GM12878 (cell line): ENCODE results near the gene RGS5. TPM values are rescaled to one million over a fixed set of nuclear protein-coding genes. Genes with fewer than 3 reads are reported as not detected.
"Not testable (repeated sequence)": the region's sequence is repeated elsewhere in the genome, so short reads cannot be mapped to it uniquely, and the experiment has no call there.

Source experiments
- ATAC-seq: fragments of 200-7000 bp; cut with Tn5 transposase; 3 replicates; pipeline ENCODE4 v1.9.1; 2020; ENCODE audit warnings: mild to moderate bottlenecking, moderate library complexity
- BruUV-seq: library from RNA; stranded (reverse); fragments of 400-500 nt; replicated peaks from 2 replicates; lab custom pipeline; 2021; lab: Mats Ljungman, UMichigan
- CTCF ChIA-PET: fragments of 300-600 bp; sonication (Branson Sonifier 250); formaldehyde crosslinking; extraction: SDS; loops from one replicate; lab custom pipeline; 2021; ENCODE audit warnings: inconsistent platforms; lab: Yijun Ruan, JAX
- POLR2A ChIA-PET: fragments of 350-600 bp; formaldehyde crosslinking; extraction: SDS; loops from one replicate; lab custom pipeline; 2021; ENCODE audit warnings: inconsistent platforms; lab: Charles Lee
- RAD21 ChIA-PET: fragments of 300-600 bp; sonication (Branson Sonifier 250); formaldehyde crosslinking; loops from one replicate; lab custom pipeline; 2023; ENCODE audit warnings: antibody characterized with exemption; ENCODE audit not compliant: unreplicated experiment; lab: Charles Lee
- SMC1A ChIA-PET: fragments of 300-600 bp; sonication (Branson Sonifier 250); formaldehyde crosslinking; loops from one replicate; lab custom pipeline; 2023; ENCODE audit not compliant: unreplicated experiment, uncharacterized antibody; lab: Charles Lee
- DNase-seq: peaks from one replicate; pipeline ENCODE4 v3.0.0-alpha.2; 2011; ENCODE audit warnings: low read depth, low spot score
- FAIRE-seq: peaks from 3 replicates; lab custom pipeline; 2011; peaks lifted over from hg19 to GRCh38; lab: Jason Lieb, UNC
- H2AFZ ChIP-seq: 2 replicates; pipeline ENCODE4 v1.6.0; 2011; ENCODE audit warnings: low read depth, low read length, control low read depth; ENCODE audit not compliant: control insufficient read depth
- H3K27ac ChIP-seq: 2 replicates; pipeline ENCODE4 v1.5.1; 2011; ENCODE audit warnings: control low read depth; ENCODE audit not compliant: control insufficient read depth, insufficient read depth
- H3K27me3 ChIP-seq, 2 experiments: replicated peaks in 1 of 2; 2 replicates each; pipeline versions ENCODE4 v1.6.0 to v1.6.1; 2011; ENCODE audit warnings: low read length in 1 of 2; ENCODE audit not compliant: control insufficient read depth in 2 of 2, insufficient read depth in 2 of 2
- H3K36me3 ChIP-seq, 2 experiments: 2 replicates each; pipeline ENCODE4 v1.5.1; 2011; ENCODE audit warnings: low read length in 1 of 2; ENCODE audit not compliant: control insufficient read depth in 2 of 2, insufficient read depth in 2 of 2
- H3K4me1 ChIP-seq: 2 replicates; pipeline ENCODE4 v1.6.1; 2011; ENCODE audit warnings: mild to moderate bottlenecking, low read length, moderate library complexity, mixed read lengths; ENCODE audit not compliant: control insufficient read depth, insufficient read depth
- H3K4me2 ChIP-seq: 2 replicates; pipeline ENCODE4 v1.6.0; 2011; ENCODE audit warnings: control low read depth; ENCODE audit not compliant: control insufficient read depth, insufficient read depth
- H3K4me3 ChIP-seq: fragments of 200-600 bp; sonication (generic); 2 replicates; pipeline ENCODE4 v1.5.1; 2016
- H3K79me2 ChIP-seq: 2 replicates; pipeline ENCODE4 v1.6.0; 2011; ENCODE audit warnings: low read length; ENCODE audit not compliant: control insufficient read depth, insufficient read depth
- H3K9ac ChIP-seq: 2 replicates; pipeline ENCODE4 v1.8.0; 2011; ENCODE audit warnings: low read length, control low read depth, mixed read lengths; ENCODE audit not compliant: control insufficient read depth, insufficient read depth
- H3K9me3 ChIP-seq: replicated peaks from 3 replicates; pipeline ENCODE4 v1.5.1; 2011; ENCODE audit warnings: mild to moderate bottlenecking, low read length; ENCODE audit not compliant: control insufficient read depth, insufficient read depth
- H4K20me1 ChIP-seq: 2 replicates; pipeline ENCODE4 v1.6.0; 2011; ENCODE audit not compliant: control insufficient read depth, insufficient read depth
- CREB1 ChIP-seq: IDR thresholded peaks from 2 replicates; pipeline ENCODE4 v1.6.1; 2012; ENCODE audit warnings: low read depth, mild to moderate bottlenecking, inconsistent platforms
- CUX1 ChIP-seq: IDR thresholded peaks from 2 replicates; pipeline ENCODE4 v1.6.1; 2012; ENCODE audit warnings: improper control_type of control experiment, low read depth, low read length; ENCODE audit not compliant: insufficient replicate concordance
- RFX5 ChIP-seq: IDR thresholded peaks from 2 replicates; pipeline ENCODE4 v1.6.1; 2011; ENCODE audit warnings: low read depth, low read length, improper control_type of control experiment
- WGBS: methylation state at CpG from one replicate; pipeline ENCODE4 v1.1.6; 2016; ENCODE audit warnings: low lambda C conversion rate; ENCODE audit not compliant: insufficient replicate concordance, insufficient coverage; ENCODE audit errors: missing lambda C conversion rate; 5-methylcytosine and 5-hydroxymethylcytosine counted together
- in situ Hi-C: fragments of 300-500 bp; cut with MboI; formaldehyde crosslinking; loops from 9 replicates; pipeline ENCODE4 v1.14.3; 2018; ENCODE audit warnings: mixed read lengths
- intact Hi-C: fragments of 100-400 bp; cut with micrococcal nuclease; formaldehyde crosslinking; loops from one replicate; pipeline ENCODE4 v1.14.2; 2022; ENCODE audit not compliant: unreplicated experiment
- polyA plus RNA-seq, 11 experiments: library from polyadenylated mRNA; depleted of rRNA in 4 of 11; unstranded in 6 of 11; stranded (reverse) in 5 of 11; fragments of >200 nt; fragmentation: Nextera tagmentation in 4 of 11; fragmentation: Illumina TruSeq in 1 of 11; extraction: Ambion mirVana in 4 of 11; extraction: Trizol in 1 of 11; gene quantifications; 1 replicate in 1 of 11; 2 replicates in 10 of 11; pipeline versions ENCODE4 v1.2.1 to v1.2.3, GENCODE V29; 2011 to 2016; ENCODE audit warnings: inconsistent platforms in 2 of 11, missing spikeins in 2 of 11, low read depth in 1 of 11
- total RNA-seq, 4 experiments: library from RNA; depleted of rRNA in 3 of 4; stranded (reverse); fragments of >200 nt in 3 of 4; fragmentation: Illumina TruSeq in 1 of 4; extraction: Trizol in 1 of 4; gene quantifications; 2 replicates each; pipeline versions ENCODE4 v1.2.1 to v1.2.3, GENCODE V29; 2013 to 2021

Gene RGS5
- total and polyA plus RNA-seq, 10 of the 15 experiments (the other 5 are each of a cell fraction or from before 2014, with no cell fraction given), result 0.63 to 7.4 (median 2.8) TPM

DNA sequence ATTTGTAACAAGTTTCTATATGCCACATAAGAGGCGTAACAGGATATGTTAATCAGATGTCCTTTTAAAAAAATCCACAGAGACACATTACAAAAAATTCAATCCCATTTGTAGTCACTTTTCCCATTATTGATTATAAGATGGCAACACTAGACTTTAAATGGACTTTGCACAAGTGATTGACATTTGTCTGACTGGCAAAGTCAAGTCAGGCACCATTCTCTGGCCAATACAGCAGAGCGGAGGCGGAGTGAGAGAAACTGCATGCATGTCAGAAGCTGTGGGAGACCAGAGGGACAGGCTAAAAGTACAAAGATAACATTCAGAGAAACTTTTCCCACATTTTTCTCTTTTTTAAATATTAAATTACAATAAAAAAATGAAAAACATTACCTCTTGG lies 28.1 kb upstream of the RGS5 start:
- H3K4me3 ChIP-seq, result no peak overlapping the region
- ATAC-seq (no peak), FAIRE-seq (peak; percentile 31), DNase-seq (no peak)
- no peaks in the 10 kb centered on the region for H4K20me1 ChIP-seq
- H3K9ac ChIP-seq, result no peak overlapping the region
- no peak overlapping the region for H3K27ac ChIP-seq
- intact Hi-C loops, result no loop called here
- ChIA-PET CTCF (no interaction called here), POLR2A (no interaction called here), RAD21 (no interaction called here), SMC1A (no interaction called here)
- H3K36me3 ChIP-seq, result no peaks in the 10 kb centered on the region
- no peaks in the 10 kb centered on the region for H3K4me1 ChIP-seq
- no peaks in the 10 kb centered on the region for H3K27me3 ChIP-seq
- H2AFZ ChIP-seq, result no peak overlapping the region
- in situ Hi-C loops, result no loop called here
- no TSS peak for BruUV-seq
- no peaks in the 10 kb centered on the region for H3K9me3 ChIP-seq
- 95% methylated on average over 3 of the region's 3 CpGs for WGBS
- H3K79me2 ChIP-seq, result no peaks in the 10 kb centered on the region
- TF ChIP-seq CUX1 (no peak), CREB1 (no peak), RFX5 (no peak)
- no peak overlapping the region for H3K4me2 ChIP-seq

GRCh38 chr1:163228271-163228670 lies 25.6 kb upstream of the RGS5 start:
- H3K4me3 ChIP-seq, H3K9me3 ChIP-seq, H3K27ac ChIP-seq, H4K20me1 ChIP-seq, ATAC-seq, H3K4me2 ChIP-seq, SMC1A ChIA-PET, H2AFZ ChIP-seq, DNase-seq, RAD21 ChIA-PET, intact Hi-C loops, CTCF ChIA-PET, H3K9ac ChIP-seq, BruUV-seq, H3K36me3 ChIP-seq, in situ Hi-C loops, H3K79me2 ChIP-seq, FAIRE-seq, H3K4me1 ChIP-seq, POLR2A ChIA-PET, H3K27me3 ChIP-seq: not testable (repeated sequence)
- 0% methylated on average over 3 of the region's 3 CpGs for WGBS
